NCI-H460 (cell line): ENCODE results near the gene MYCN. TPM values are rescaled to one million over a fixed set of nuclear protein-coding genes. Genes with fewer than 3 reads are reported as not detected.

Experiments used
- DNase-seq: peaks from one replicate; pipeline ENCODE4 v3.0.0-alpha.2; 2016; ENCODE audit warnings: low read depth; ENCODE audit errors: extremely low read depth
- small RNA-seq, 2 experiments: library from RNA; depleted of rRNA; stranded (forward); fragments of <200 nt; gene quantifications; one replicate each; pipeline ENCODE3, GENCODE V24; 2014
- total RNA-seq: library from RNA; depleted of rRNA; stranded (reverse); fragments of >200 nt; shearing (Covaris generic); gene quantifications from 2 replicates; pipeline ENCODE4 v1.2.3, GENCODE V29; 2014

MYCN gene
- total RNA-seq, 1 experiment from 2014 or later, result 0.12 TPM

DNA sequence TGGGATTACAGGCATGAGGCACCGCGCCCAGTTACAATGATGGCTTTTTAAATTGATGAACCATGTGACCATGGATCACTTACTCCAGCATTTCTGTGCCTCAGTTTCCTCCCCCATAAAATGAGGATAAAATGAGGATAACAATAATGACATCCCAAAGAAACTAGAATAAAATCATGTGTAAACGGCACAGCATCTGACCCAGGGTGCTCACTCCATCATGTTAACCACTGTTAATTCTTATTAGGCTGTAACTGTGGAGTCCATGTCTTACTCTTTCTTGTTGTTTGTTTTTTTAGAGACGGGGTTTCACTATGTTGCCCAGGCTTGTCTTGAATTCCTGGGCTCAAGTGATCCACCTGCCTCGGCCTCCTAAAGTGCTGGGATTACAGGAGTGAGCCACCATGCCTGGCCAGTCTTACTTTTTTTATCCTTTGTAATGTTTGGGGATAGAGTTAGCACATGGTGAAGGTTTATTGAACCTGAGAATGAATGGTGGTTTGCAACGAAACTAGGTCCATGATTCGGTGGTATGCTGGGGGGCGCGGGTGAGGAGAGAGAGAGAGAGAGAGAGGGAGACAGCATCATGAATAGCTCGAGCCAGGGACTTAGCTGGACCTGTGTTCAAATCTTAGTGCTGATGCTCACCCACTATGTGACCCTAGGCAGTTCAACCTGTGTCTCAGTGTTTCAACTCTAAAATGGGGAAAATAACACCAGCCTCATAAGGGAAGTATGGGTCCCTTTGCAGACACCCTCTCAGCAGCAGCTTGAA, 52.3 kb downstream of the MYCN start:
- no peak for DNase-seq

DNA sequence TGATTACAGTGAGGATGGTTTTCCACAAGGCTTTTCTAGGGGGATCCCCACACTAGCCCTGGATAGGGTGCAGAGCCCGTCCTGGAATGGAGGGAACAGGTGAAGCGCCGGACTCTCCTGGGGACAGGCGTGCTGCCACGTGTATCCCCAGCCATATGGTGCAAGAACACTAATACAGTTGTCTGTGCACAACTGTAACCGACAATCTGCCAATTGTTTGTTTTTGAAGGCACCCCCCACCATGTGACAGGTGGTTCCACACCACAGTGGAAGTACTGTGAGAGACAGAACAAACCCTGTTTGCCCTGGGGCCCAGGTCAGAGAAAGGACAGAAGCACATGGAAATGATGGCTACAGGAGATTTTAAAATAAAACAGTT, 52.9 kb downstream of the MYCN start:
- DNase-seq, result no peak

DNA sequence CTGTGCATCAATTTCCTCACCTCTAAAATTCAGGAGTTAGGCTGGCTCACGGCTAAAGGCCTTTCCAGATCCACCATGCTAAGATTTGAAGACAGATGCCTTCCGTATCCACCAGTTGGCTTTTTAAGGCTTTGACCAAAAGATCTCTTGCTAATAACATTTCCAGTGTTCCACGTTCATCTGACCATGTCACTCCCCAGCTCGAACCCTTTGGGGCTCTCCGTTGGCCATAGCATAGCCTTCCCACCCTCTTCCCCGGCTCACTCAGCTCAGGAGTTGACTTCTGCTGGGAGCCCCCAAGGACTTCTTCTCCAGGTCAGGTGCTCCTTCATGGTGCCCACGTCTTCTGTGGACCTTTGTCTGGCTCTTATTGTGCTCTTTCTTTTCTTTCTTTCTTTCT, 53.3 kb downstream of the MYCN start:
- DNase-seq, result no peak

DNA sequence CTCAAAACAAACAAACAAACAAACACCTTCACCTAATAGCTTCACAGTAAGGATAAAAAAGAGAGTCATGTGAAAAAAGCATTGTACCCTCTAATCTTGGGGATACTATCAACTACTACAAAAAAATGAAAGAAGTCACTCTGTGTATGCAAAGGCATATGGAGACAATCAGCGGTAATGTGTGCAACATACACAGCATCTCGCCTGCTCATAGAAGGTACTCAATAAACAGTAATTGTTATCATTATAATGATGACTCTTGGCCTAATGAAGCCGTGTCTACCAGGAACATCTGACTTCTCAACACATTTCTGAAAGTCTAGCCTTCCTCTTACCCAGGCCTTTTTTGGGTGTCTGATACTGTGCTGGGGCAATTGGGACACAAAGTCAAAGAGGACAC, 55.3 kb downstream of the MYCN start:
- no peak for DNase-seq

Small RNA genes lying within 50 kb of the gene (small RNA-seq; reads per million reads assigned to genes)
- gene RF01210 (0.02 to 0.06 reads per million in 2 experiments), gene RN7SL104P (0 reads per million in 2 experiments)
